CD4-positive, CD25-positive, alpha-beta regulatory T cell (primary cell): ENCODE data around the gene SSTR3. TPM values are rescaled to one million over a fixed set of nuclear protein-coding genes. Genes with fewer than 3 reads are reported as not detected.

Source experiments
- ATAC-seq, 2 donors: fragments of 150-1000 bp; cut with Tn5 transposase; one replicate each; pipeline ENCODE4 v1.10.0; 2021; ENCODE audit warnings: low read depth in 2 of 2, moderate number of reproducible peaks in 2 of 2, moderate library complexity in 1 of 2
- DNase-seq, 3 donors: peaks; one replicate each; pipeline versions ENCODE4 v3.0.0 to v3.0.0-alpha.2; 2012 to 2022; ENCODE audit warnings: mixed read lengths in 1 of 3
- H3K27ac ChIP-seq: one replicate; pipeline ENCODE4 v1.7.0; 2013; ENCODE audit warnings: mild to moderate bottlenecking, low read length; ENCODE audit not compliant: insufficient read depth, poor library complexity, severe bottlenecking
- H3K27me3 ChIP-seq: one replicate; pipeline ENCODE4 v1.7.0; 2013; ENCODE audit warnings: low read length; ENCODE audit not compliant: control insufficient read depth, insufficient read depth
- H3K36me3 ChIP-seq: one replicate; pipeline ENCODE4 v1.7.0; 2013; ENCODE audit warnings: mild to moderate bottlenecking, low read length, moderate library complexity; ENCODE audit not compliant: control insufficient read depth, insufficient read depth
- H3K4me1 ChIP-seq: 2 replicates; pipeline ENCODE4 v1.7.0; 2013; ENCODE audit warnings: mild to moderate bottlenecking, low read length; ENCODE audit not compliant: insufficient read depth, control insufficient read depth, poor library complexity, severe bottlenecking
- H3K4me3 ChIP-seq: one replicate; pipeline ENCODE4 v1.7.0; 2013; ENCODE audit warnings: low read depth, mild to moderate bottlenecking, low read length, moderate library complexity
- H3K9me3 ChIP-seq, 2 experiments: 1 replicate in 1 of 2; 2 replicates in 1 of 2; pipeline ENCODE4 v1.7.0; 2013; ENCODE audit warnings: low read length in 2 of 2, mild to moderate bottlenecking in 1 of 2, moderate library complexity in 1 of 2; ENCODE audit not compliant: control insufficient read depth in 2 of 2
- H3K27ac Mint-ChIP-seq, 3 donors: one replicate each; pipeline ENCODE4 v1.8.0; 2020 to 2022; ENCODE audit warnings: mild to moderate bottlenecking in 3 of 3, mixed read lengths in 3 of 3, moderate library complexity in 2 of 3
- H3K27me3 Mint-ChIP-seq: one replicate; pipeline ENCODE4 v1.8.0; 2022; ENCODE audit warnings: mild to moderate bottlenecking, mixed read lengths
- H3K36me3 Mint-ChIP-seq: one replicate; pipeline ENCODE4 v1.8.0; 2020; ENCODE audit warnings: mixed read lengths
- H3K4me1 Mint-ChIP-seq, 4 donors: one replicate each; pipeline ENCODE4 v1.8.0; 2020 to 2022; ENCODE audit warnings: mixed read lengths in 4 of 4, mild to moderate bottlenecking in 1 of 4
- H3K4me3 Mint-ChIP-seq, 4 donors: one replicate each; pipeline ENCODE4 v1.8.0; 2020 to 2022; ENCODE audit warnings: mild to moderate bottlenecking in 4 of 4, mixed read lengths in 4 of 4, moderate library complexity in 3 of 4
- H3K9me3 Mint-ChIP-seq, 7 donors: one replicate each; pipeline ENCODE4 v1.8.0; 2020 to 2022; ENCODE audit warnings: mixed read lengths in 7 of 7, mild to moderate bottlenecking in 3 of 7, moderate library complexity in 2 of 7
- polyA plus RNA-seq, 4 donors: library from polyadenylated mRNA; unstranded; fragments of 300-500 nt; fragmentation: Illumina TruSeq; gene quantifications; one replicate each; pipeline ENCODE4 v1.2.3, GENCODE V29; 2021
- total RNA-seq: library from RNA; stranded (reverse); gene quantifications from one replicate; pipeline ENCODE4 v1.2.3, GENCODE V29; 2022

SSTR3 gene
- total and polyA plus RNA-seq, 5 donors from 2014 or later: 2.5 to 4.4 (median 4.3) TPM

- peak; percentile 4 to 7 for ATAC-seq
- no peaks in the 10 kb centered on the region for H3K9me3 Mint-ChIP-seq
- H3K36me3 Mint-ChIP-seq: no peaks in the 10 kb centered on the region
- Histone ChIP-seq H3K27me3 (no peaks in the 10 kb centered on the region), H3K9me3 (no peaks in the 10 kb centered on the region), H3K4me1 (peaks cover 60% of the 10 kb centered on the region), H3K27ac (peak overlapping the region; percentile 57), H3K36me3 (no peaks in the 10 kb centered on the region), H3K4me3 (no peak overlapping the region)
- DNase-seq: peak in 1 of 3 donors; percentile 64
- H3K27me3 Mint-ChIP-seq: no peaks in the 10 kb centered on the region
- peak overlapping the region; percentile 43 to 81 (median 76) for H3K4me3 Mint-ChIP-seq
- H3K27ac Mint-ChIP-seq: peak overlapping the region; percentile 86 to 87 (median 87)
- peaks cover 12 to 79% (median 37%) of the 10 kb centered on the region in 4 donors for H3K4me1 Mint-ChIP-seq
Measured at GRCh38 chr22:37183432-37184379, 28.6 kb downstream of the SSTR3 start.

GRCh38 chr22:37182949-37183245, 29.4 kb downstream of the SSTR3 start:
- no peak for ATAC-seq
- no peaks in the 10 kb centered on the region for H3K9me3 ChIP-seq
- no peak overlapping the region for H3K4me3 ChIP-seq
- H3K4me1 ChIP-seq: peaks cover 52% of the 10 kb centered on the region
- no peak overlapping the region for H3K4me3 Mint-ChIP-seq
- H3K27me3 ChIP-seq: no peaks in the 10 kb centered on the region
- H3K4me1 Mint-ChIP-seq: peaks cover 9 to 75% (median 36%) of the 10 kb centered on the region in 4 donors
- no peak for DNase-seq
- H3K36me3 ChIP-seq: no peaks in the 10 kb centered on the region
- no peaks in the 10 kb centered on the region for H3K9me3 Mint-ChIP-seq
- peak overlapping the region; percentile 57 for H3K27ac ChIP-seq
- H3K36me3 Mint-ChIP-seq: no peaks in the 10 kb centered on the region
- peak overlapping the region; percentile 9 to 87 (median 87) for H3K27ac Mint-ChIP-seq
- no peaks in the 10 kb centered on the region for H3K27me3 Mint-ChIP-seq

- Mint-ChIP-seq H3K4me3 (peak overlapping the region in 1 of 4 donors; percentile 77), H3K27ac (peak overlapping the region in 1 of 3 donors; percentile 87), H3K36me3 (no peaks in the 10 kb centered on the region), H3K27me3 (no peaks in the 10 kb centered on the region), H3K9me3 (no peaks in the 10 kb centered on the region), H3K4me1 (peaks cover 9 to 75% (median 40%) of the 10 kb centered on the region in 4 donors)
- DNase-seq (no peak), ATAC-seq (no peak)
- H3K27me3 ChIP-seq: no peaks in the 10 kb centered on the region
- no peak overlapping the region for H3K4me3 ChIP-seq
- no peak overlapping the region for H3K27ac ChIP-seq
- H3K4me1 ChIP-seq: peaks cover 50% of the 10 kb centered on the region
- no peaks in the 10 kb centered on the region for H3K9me3 ChIP-seq
- no peaks in the 10 kb centered on the region for H3K36me3 ChIP-seq
Measured at GRCh38 chr22:37182101-37182948, 30.0 kb downstream of the SSTR3 start.

DNA sequence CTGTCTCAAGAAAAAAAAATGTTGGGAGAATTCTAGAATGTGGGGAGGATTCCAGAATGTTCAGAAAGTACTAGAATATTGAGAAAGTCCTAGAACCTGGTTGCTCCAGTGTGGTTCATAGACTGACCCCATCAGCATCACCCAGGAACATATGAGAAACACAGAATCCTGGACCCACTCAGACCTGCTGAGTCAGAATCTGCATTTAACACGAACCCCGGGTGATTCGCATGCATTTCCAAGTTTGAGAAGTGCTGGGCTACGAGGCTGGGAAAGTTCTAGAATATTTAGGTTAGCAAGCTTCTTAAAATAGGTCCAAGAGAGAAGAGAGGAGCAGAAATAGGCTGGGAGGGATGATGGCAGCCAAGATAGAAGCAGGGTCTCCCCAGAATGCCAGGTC, 30.6 kb downstream of the SSTR3 start:
- Histone ChIP-seq H3K4me1 (peaks cover 50% of the 10 kb centered on the region), H3K9me3 (no peaks in the 10 kb centered on the region), H3K27ac (no peak overlapping the region), H3K4me3 (no peak overlapping the region), H3K27me3 (no peaks in the 10 kb centered on the region), H3K36me3 (no peaks in the 10 kb centered on the region)
- ATAC-seq (no peak), DNase-seq (no peak)
- Mint-ChIP-seq H3K4me3 (peak overlapping the region in 2 of 4 donors; percentile 43 to 77), H3K9me3 (no peaks in the 10 kb centered on the region), H3K27me3 (no peaks in the 10 kb centered on the region), H3K36me3 (peaks cover 1% of the 10 kb centered on the region), H3K27ac (peak overlapping the region; percentile 60 to 78 (median 66)), H3K4me1 (peaks cover 7 to 75% (median 44%) of the 10 kb centered on the region in 4 donors)

GRCh38 chr22:37180531-37181231, 31.6 kb downstream of the SSTR3 start:
- DNase-seq (no peak), ATAC-seq (no peak)
- H3K9me3 Mint-ChIP-seq: no peaks in the 10 kb centered on the region
- peaks cover 6% of the 10 kb centered on the region for H3K36me3 Mint-ChIP-seq
- Histone ChIP-seq H3K4me3 (no peak overlapping the region), H3K27me3 (no peaks in the 10 kb centered on the region), H3K36me3 (no peaks in the 10 kb centered on the region), H3K27ac (no peak overlapping the region), H3K4me1 (peaks cover 50% of the 10 kb centered on the region), H3K9me3 (no peaks in the 10 kb centered on the region)
- peak overlapping the region in 2 of 3 donors; percentile 56 to 96 for H3K27ac Mint-ChIP-seq
- peaks cover 0 to 75% (median 45%) of the 10 kb centered on the region in 4 donors for H3K4me1 Mint-ChIP-seq
- H3K4me3 Mint-ChIP-seq: peak overlapping the region in 3 of 4 donors; percentile 35 to 77 (median 38)
- no peaks in the 10 kb centered on the region for H3K27me3 Mint-ChIP-seq

DNA sequence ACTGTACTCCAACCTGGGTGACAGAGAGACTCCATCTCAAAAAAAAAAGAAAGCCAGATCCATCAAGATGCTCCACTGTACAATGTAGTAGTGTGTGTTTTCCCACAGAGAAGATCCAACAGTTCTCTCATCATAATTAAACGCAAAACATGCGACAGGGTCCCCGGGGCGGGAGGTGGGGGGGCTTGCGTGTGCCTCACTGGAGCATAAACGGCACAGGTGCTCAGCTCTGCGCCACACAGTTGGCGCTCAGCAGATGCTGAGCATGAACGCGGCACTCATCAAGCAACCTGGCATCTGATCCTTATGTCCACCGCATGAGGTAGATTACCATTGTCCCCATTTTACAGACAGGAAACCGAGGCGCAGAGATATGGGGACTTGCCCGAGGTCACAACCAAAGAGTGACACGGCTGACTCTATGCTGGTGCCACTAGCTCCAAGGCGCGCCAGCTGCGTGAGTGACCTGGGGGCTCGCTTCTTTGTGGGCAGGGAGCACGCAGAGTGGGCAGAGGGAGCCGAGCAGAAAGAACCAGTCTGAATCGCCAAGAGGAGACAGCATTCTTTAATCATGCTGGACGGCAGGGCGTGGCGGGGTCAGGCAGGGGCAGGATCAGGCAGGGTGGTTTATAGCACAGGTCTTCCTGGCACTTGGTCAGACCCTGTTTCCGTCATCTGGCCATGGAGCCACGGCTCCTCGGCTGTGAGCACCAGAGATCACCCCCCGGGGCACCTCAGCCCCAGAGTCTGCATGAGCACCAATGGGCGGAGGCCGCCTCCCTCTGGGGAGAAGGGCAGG, 32.5 kb downstream of the SSTR3 start:
- ATAC-seq: no peak
- H3K27ac ChIP-seq: no peak overlapping the region
- no peak overlapping the region for H3K4me3 ChIP-seq
- peaks cover 0 to 75% (median 43%) of the 10 kb centered on the region in 4 donors for H3K4me1 Mint-ChIP-seq
- H3K4me3 Mint-ChIP-seq: peak overlapping the region in 2 of 4 donors; percentile 16 to 38
- peaks cover 42% of the 10 kb centered on the region for H3K4me1 ChIP-seq
- no peaks in the 10 kb centered on the region for H3K9me3 ChIP-seq
- peak overlapping the region in 1 of 3 donors; percentile 75 for H3K27ac Mint-ChIP-seq
- no peak for DNase-seq
- no peaks in the 10 kb centered on the region for H3K27me3 Mint-ChIP-seq
- H3K9me3 Mint-ChIP-seq: no peaks in the 10 kb centered on the region
- H3K27me3 ChIP-seq: no peaks in the 10 kb centered on the region
- H3K36me3 Mint-ChIP-seq: peaks cover 11% of the 10 kb centered on the region
- no peaks in the 10 kb centered on the region for H3K36me3 ChIP-seq

DNA sequence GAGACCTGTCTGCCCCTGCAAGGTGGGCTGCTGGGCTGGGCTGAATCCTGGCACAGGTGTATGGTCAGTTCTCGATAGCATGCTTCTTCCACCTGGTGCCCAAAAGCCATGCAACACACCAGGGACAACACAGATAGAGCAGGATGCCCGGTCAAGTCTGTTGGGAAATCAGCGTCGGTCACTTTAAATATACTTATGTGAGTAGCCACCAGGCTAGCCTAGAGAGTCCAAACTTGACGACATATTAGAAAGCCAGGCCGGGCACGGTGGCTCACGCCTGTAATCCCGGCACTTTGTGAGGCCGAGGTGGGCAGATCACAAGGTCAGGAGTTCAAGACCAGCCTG, 33.2 kb downstream of the SSTR3 start:
- no peaks in the 10 kb centered on the region for H3K27me3 Mint-ChIP-seq
- Histone ChIP-seq H3K4me3 (no peak overlapping the region), H3K27ac (no peak overlapping the region), H3K36me3 (peaks cover 7% of the 10 kb centered on the region), H3K4me1 (peaks cover 37% of the 10 kb centered on the region), H3K27me3 (no peaks in the 10 kb centered on the region), H3K9me3 (no peaks in the 10 kb centered on the region)
- DNase-seq: no peak
- H3K9me3 Mint-ChIP-seq: no peaks in the 10 kb centered on the region
- H3K4me1 Mint-ChIP-seq: peaks cover 0 to 75% (median 43%) of the 10 kb centered on the region in 4 donors
- H3K4me3 Mint-ChIP-seq: no peak overlapping the region
- H3K27ac Mint-ChIP-seq: no peak overlapping the region
- ATAC-seq: no peak
- H3K36me3 Mint-ChIP-seq: peaks cover 17% of the 10 kb centered on the region
